NCI-H1694 treated with DMSO at 0.1 percent for 48 hours (cell line): ENCODE results near the gene CCDC116.
A peak's percentile ranks its signal among the peaks of the same experiment; 100 is the strongest.
"Not testable (repeated sequence)": the region's sequence is repeated elsewhere in the genome, so short reads cannot be mapped to it uniquely, and the experiment has no call there.

Experiments used
- DNase-seq: peaks from one replicate; lab custom pipeline; 2025; lab: John Stamatoyannopoulos, UW

CCDC116 gene

GRCh38 chr22:21652010-21652546 lies 19.5 kb downstream of the CCDC116 start:
- peak; percentile 92 for DNase-seq

- no peak for DNase-seq
Measured at GRCh38 chr22:21652547-21653545, 20.3 kb downstream of the CCDC116 start.

GRCh38 chr22:21657020-21657359 lies 24.4 kb downstream of the CCDC116 start:
- DNase-seq, result no peak

GRCh38 chr22:21657360-21658032 lies 24.9 kb downstream of the CCDC116 start:
- peak; percentile 78 for DNase-seq

- no peak for DNase-seq
Measured at GRCh38 chr22:21659864-21660525, 27.4 kb downstream of the CCDC116 start.

- no peak for DNase-seq
Measured at GRCh38 chr22:21660904-21661303, 28.3 kb downstream of the CCDC116 start.

GRCh38 chr22:21661991-21662390 lies 29.4 kb downstream of the CCDC116 start:
- no peak for DNase-seq

- no peak for DNase-seq
Measured at GRCh38 chr22:21663738-21664137, 31.2 kb downstream of the CCDC116 start.

GRCh38 chr22:21665047-21665851 lies 32.7 kb downstream of the CCDC116 start:
- DNase-seq, result no peak

- no peak for DNase-seq
Measured at GRCh38 chr22:21666786-21667185, 34.2 kb downstream of the CCDC116 start.

- no peak for DNase-seq
Measured at GRCh38 chr22:21669026-21669425, 36.5 kb downstream of the CCDC116 start.

- no peak for DNase-seq
Measured at GRCh38 chr22:21672107-21672629, 39.6 kb downstream of the CCDC116 start.

GRCh38 chr22:21673534-21674321 lies 41.2 kb downstream of the CCDC116 start:
- DNase-seq, result no peak

GRCh38 chr22:21674638-21675245 lies 42.2 kb downstream of the CCDC116 start:
- DNase-seq, result no peak

- DNase-seq, result no peak
Measured at GRCh38 chr22:21677606-21678443, 45.3 kb downstream of the CCDC116 start.

GRCh38 chr22:21678842-21679241 lies 46.3 kb downstream of the CCDC116 start:
- DNase-seq, result not testable (repeated sequence)

GRCh38 chr22:21679383-21679782 lies 46.8 kb downstream of the CCDC116 start:
- no peak for DNase-seq

- DNase-seq, result no peak
Measured at GRCh38 chr22:21680830-21681565, 48.4 kb downstream of the CCDC116 start.
